Measurements from ENCODE around the gene MVK.

DNA sequence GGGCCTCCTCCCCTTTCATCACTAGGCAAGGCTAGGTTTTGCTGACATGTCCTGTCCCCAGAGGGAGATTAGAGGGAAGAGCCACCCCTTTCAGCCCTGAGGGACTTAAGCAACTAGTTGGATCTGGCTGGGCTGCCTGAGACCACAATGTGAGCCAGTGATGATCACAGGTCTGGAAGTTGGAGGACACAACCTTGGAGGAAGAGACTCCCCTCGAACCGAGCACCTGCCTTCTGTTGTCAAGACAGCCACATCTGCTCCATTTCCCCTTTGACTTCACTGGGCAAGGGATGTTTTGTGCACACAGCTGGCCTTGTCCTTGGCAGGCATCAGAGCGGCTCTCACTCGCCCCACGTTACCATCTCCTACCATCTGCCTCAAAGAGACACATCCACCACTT lies 31.4 kb downstream of the MVK start:
- no peak for TF ChIP-seq POLR2AphosphoS5 (IDR thresholded peaks at IDR 0.05)
- TF ChIP-seq POLR2A (IDR thresholded peaks at IDR 0.05) = no peak
